GM12865 (cell line): Measurements from ENCODE around the gene SNX27.
A peak's percentile ranks its signal among the peaks of the same experiment; 100 is the strongest.
"Not testable (repeated sequence)": the region's sequence is repeated elsewhere in the genome, so short reads cannot be mapped to it uniquely, and the experiment has no call there.

Experiments
- DNase-seq: peaks from one replicate; pipeline ENCODE4 v3.0.0; 2010; ENCODE audit warnings: low read depth
- H3K4me3 ChIP-seq: 2 replicates; pipeline ENCODE4 v1.5.1; 2011; ENCODE audit warnings: mild to moderate bottlenecking, low read depth, low read length, control low read depth
- TF ChIP-seq, protein P1 (sequence below): IDR thresholded peaks from 2 replicates; pipeline ENCODE4 v1.5.1; 2011; ENCODE audit warnings: low read length, control low read depth, low read depth, inconsistent platforms; ENCODE audit not compliant: insufficient read depth; ENCODE audit errors: missing control alignments

Gene SNX27

DNA sequence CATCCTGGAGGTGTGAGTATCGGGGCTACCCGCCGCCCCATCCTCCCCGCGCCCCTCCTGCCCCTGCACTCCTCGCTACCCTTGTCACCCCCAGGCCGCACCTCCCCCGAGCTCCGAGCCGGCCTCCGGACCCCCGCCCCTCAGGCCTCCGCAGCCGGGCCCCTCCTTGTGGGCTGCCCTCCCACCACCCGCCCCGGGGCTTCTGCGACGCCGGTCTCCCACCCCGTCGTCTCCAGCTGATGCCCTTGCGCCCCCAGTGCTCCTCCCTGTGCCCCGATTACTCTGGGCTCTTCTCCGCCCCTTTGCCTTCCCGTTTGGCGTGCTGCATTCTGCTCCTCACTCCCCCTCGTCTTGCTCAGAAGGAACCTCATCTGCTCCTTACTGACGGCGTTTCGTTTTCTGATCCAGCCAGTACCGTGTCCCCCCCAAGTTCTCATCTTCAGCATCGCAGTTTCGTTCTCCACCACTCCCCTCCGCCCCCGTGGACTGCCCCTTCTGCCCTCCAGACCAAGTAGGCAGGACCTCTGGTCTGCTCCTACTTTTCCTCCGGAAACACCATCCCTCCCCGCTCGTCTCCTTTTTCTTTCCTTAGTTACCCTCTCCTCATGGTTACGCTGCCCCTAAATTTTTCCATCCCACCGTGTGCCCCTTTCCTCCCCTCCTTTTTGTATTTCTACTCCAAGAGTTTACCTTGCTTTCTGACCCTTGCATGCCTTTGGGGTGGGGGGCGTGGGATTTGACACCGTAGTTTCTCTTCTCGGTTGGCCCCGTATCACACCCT is 841 bp downstream of the SNX27 start:
- TF ChIP-seq, protein P1, sequence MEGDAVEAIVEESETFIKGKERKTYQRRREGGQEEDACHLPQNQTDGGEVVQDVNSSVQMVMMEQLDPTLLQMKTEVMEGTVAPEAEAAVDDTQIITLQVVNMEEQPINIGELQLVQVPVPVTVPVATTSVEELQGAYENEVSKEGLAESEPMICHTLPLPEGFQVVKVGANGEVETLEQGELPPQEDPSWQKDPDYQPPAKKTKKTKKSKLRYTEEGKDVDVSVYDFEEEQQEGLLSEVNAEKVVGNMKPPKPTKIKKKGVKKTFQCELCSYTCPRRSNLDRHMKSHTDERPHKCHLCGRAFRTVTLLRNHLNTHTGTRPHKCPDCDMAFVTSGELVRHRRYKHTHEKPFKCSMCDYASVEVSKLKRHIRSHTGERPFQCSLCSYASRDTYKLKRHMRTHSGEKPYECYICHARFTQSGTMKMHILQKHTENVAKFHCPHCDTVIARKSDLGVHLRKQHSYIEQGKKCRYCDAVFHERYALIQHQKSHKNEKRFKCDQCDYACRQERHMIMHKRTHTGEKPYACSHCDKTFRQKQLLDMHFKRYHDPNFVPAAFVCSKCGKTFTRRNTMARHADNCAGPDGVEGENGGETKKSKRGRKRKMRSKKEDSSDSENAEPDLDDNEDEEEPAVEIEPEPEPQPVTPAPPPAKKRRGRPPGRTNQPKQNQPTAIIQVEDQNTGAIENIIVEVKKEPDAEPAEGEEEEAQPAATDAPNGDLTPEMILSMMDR = no peak
- DNase-seq = peak; percentile 51
- H3K4me3 ChIP-seq = peak overlapping the region; percentile 73

DNA sequence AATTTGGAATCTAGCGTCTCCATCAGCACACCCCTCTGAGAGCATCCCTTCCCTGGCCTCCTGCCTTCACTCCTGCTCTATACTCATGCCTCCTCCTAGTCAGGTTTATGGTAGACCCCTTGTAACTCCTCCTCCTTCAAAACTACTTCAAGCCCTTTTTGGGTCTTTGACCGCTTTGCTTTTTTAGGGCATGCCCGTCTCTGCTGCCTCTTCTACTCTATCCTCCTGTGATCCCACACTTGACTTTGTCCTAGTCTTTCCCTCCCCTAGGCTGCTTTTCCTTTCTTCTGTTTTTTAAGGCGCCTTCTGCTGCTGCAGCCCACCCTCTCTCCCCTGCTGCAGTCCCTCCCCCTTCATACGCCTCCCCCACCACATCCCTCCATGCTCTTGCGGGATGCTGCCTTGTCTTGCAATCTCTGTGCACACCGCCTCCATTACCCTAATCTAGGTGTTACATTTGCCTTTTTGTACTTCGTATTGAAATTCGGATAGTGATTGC is 1.5 kb downstream of the SNX27 start:
- TF ChIP-seq, protein P1 = no peak
- peak overlapping the region; percentile 73 for H3K4me3 ChIP-seq
- DNase-seq = no peak

DNA sequence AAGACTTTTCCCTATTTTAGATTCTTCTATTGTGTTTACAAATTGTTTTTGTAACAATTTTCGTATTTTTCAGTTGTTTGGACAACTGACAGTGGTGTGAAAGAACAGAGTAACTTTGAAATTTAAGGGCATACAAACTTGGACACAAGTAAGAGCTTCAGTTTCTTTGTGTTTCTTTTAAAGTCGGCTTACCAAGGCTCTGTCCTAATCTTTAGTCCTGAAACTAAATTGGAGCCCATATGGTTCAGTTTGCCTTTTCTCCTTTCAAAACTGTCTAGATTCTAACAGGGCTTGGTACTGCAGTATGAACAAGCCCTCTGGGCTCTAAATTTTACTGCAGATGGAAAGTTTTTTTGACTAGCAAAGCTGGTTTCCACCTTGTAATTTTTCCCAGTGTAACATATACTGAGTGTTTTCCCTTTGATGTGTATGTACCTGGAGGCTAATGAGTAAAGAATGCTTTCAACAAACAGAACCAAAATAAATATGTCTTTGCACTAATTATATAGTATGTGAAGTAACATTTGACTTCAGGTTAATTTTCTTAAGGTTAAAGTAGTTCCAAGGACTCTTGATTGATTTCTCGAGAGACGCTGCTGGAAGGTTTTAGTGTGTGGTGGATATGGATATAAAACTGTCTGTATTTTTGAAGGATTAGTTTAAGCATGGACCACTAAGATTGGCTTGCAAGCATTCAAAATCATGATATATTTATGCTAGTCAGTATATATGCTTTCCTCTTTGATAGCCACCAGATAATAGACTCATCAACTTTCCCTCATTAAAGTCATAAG is 4.1 kb downstream of the SNX27 start:
- TF ChIP-seq, protein P1 = no peak
- DNase-seq = no peak
- H3K4me3 ChIP-seq = no peak overlapping the region

DNA sequence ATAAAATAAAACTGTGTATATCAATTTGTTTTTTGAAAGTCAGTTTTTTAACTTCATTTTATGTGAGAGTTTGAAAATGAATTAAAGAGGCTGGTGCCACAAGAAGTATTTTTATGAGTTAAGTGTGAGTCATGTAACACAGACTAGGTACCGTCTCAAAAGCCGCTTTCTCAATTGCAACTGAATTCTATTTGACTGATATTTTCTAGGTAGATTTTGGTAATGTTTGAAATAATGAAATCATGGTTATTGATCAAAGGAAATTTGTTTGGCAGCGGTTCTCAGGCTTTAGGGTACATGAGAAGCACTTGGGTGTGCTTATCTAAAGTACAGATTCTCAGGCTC is 4.6 kb downstream of the SNX27 start:
- H3K4me3 ChIP-seq = no peak overlapping the region
- no peak for DNase-seq
- TF ChIP-seq, protein P1 = no peak

DNA sequence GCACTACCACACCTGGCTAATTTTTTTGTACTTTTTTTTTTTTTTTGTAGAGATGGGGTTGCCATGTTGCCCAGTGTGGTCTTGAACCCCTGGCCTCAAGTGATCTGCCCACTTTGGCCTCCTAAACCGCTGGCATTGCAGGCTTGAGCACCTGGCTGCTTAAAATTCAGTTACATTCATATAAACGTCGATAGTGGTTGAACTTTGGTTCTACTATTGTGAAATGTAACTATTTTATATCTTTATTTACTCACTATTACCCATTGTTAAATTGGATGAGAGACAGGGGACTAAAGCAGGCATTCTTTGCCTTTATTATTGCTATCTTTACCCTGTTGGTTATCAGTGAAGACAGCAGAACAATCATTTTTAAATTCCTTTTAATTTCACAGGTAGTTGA is 6.2 kb downstream of the SNX27 start:
- TF ChIP-seq, protein P1 = no peak

DNA sequence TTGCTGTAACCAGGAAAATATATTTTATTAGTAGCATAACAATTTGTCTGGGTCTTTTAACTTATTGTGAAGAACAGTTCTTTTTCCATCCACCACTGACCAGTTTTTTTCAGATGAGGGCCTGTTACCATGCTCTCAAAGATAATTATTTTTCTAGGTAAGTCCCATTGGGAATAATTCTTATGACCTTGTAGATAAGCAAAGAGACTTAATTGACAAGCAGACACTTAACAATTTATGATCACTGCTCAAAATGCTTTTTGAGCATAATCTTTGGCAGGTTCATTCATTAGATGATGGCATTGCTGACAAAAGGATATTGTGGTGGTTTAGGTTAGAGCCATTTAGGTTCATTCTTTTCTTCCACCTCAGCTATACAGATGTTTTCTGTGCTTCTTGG is 6.6 kb downstream of the SNX27 start:
- TF ChIP-seq, protein P1 = no peak
- no peak for DNase-seq
- no peak overlapping the region for H3K4me3 ChIP-seq

More for the DNA sequence above, 6.2 kb downstream of the SNX27 start:
- H3K4me3 ChIP-seq = no peak overlapping the region
- DNase-seq = no peak

DNA sequence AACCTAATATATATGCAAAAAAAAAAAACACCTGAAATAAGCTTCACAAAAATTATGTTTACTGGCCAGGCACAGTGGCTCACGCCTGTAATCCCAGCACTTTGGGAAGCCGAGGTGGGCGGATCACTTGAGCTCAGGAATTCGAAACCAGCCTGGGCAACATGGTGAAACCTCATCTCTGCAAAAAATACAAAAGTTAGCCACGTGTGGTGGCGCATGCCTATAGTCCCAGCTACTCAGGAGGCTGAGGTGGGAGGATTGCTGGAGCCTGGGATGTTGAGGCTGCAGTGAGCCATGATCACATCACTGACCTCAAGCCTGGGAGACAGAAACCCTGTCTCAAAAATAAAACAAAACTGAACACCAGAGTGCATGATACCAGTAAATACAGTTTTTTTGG is 7.1 kb downstream of the SNX27 start:
- not testable (repeated sequence) for DNase-seq, H3K4me3 ChIP-seq
